ENCODE measurements around the gene CDC14A. TPM values are rescaled to one million over a fixed set of nuclear protein-coding genes. Genes with fewer than 3 reads are reported as not detected.

Gene CDC14A
- total and polyA plus RNA-seq, 2 of the 8 experiments (the other 6 are each of a cell fraction or from before 2014, with no cell fraction given), result 3.2 to 8.9 TPM

GRCh38 chr1:100494393-100495084, 142.2 kb downstream of the CDC14A start:
- Histone ChIP-seq H3K36me3 (ENCODE audit: control insufficient read depth in 2 of 4, insufficient read depth in 4 of 4, low read length in 3 of 4) (peaks cover 0 to 8% (median 3%) of the 10 kb centered on the region in 4 experiments; a peak in 4 of 8 replicates), H4K91ac (replicated peaks; ENCODE audit: insufficient read length, low read length) (no peak overlapping the region), H3K9ac (replicated peaks in 1 of 4; ENCODE audit: extremely low read depth in 1 of 4, low read depth in 3 of 4, low read length in 3 of 4) (no peak overlapping the region), H3K14ac (ENCODE audit: insufficient read length) (no peak overlapping the region), H2AK5ac (ENCODE audit: low read depth, low read length) (no peak overlapping the region), H3K4me2 (ENCODE audit: insufficient read depth in 1 of 2, low read depth in 2 of 2, low read length in 2 of 2) (no peak overlapping the region), H3K27ac (ENCODE audit: low read depth, low read length) (no peak overlapping the region), H3K4ac (replicated peaks; ENCODE audit: insufficient read length, low read depth, low read length) (no peak overlapping the region), H3K18ac (ENCODE audit: extremely low read depth, low read length) (no peak overlapping the region), H2BK12ac (ENCODE audit: low read depth, low read length) (no peak overlapping the region), H3K4me1 (replicated peaks in 1 of 4; ENCODE audit: control insufficient read depth in 3 of 4, insufficient read depth in 4 of 4, low read length in 3 of 4) (no peaks in the 10 kb centered on the region), H3K9me3 (ENCODE audit: insufficient read depth in 2 of 2, low read depth in 1 of 2, low read length in 1 of 2) (no peaks in the 10 kb centered on the region), H3K79me1 (ENCODE audit: low read depth, low read length) (no peaks in the 10 kb centered on the region), H3K23ac (ENCODE audit: insufficient read length) (no peak overlapping the region), H2BK5ac (ENCODE audit: low read depth, low read length) (no peak overlapping the region), H3K56ac (replicated peaks; ENCODE audit: insufficient read length, low read depth, low read length) (no peak overlapping the region), H4K20me1 (replicated peaks in 1 of 2; ENCODE audit: control insufficient read depth in 1 of 2, insufficient read depth in 2 of 2, low read length in 2 of 2) (no peaks in the 10 kb centered on the region), H3K79me2 (ENCODE audit: control insufficient read depth in 1 of 2, insufficient read depth in 2 of 2, low read length in 2 of 2) (no peaks in the 10 kb centered on the region), H2BK120ac (replicated peaks; ENCODE audit: low read depth, low read length) (no peak overlapping the region), H3K23me2 (ENCODE audit: low read depth, low read length) (no peaks in the 10 kb centered on the region; the same call in 1 of the 2 replicates), H4K5ac (ENCODE audit: insufficient read length, low read depth, low read length) (no peak overlapping the region), H4K8ac (ENCODE audit: extremely low read depth, insufficient read depth, low read length) (no peak overlapping the region), H2AFZ (ENCODE audit: low read length) (no peak overlapping the region), H2BK20ac (ENCODE audit: low read length) (no peak overlapping the region), H2BK15ac (ENCODE audit: low read length) (no peak overlapping the region), H3K27me3 (replicated peaks in 1 of 4; ENCODE audit: control insufficient read depth in 3 of 4, extremely low read depth in 1 of 4, insufficient read depth in 3 of 4, low read length in 3 of 4) (peaks cover 0 to under 1% (median 0%) of the 10 kb centered on the region in 4 experiments; a peak in 1 of 7 replicates), H3K4me3 (ENCODE audit: extremely low read depth in 1 of 4, insufficient read depth in 2 of 4, low read depth in 3 of 4, low read length in 4 of 4) (no peak overlapping the region)
- ChIA-PET CTCF (ENCODE audit: partially characterized antibody) (interaction anchor here (2.4 kb wide), 1 partner anchor 31 kb away, joined by 11 read pairs; no protein-coding TSS in a partner anchor), POLR2A (ENCODE audit: partially characterized antibody) (no interaction called here)
- FAIRE-seq (no peak), DNase-seq (ENCODE audit: low read depth in 1 of 2, low spot score in 2 of 2) (no peak)
- WGBS, 2 experiments (ENCODE audit: extremely low coverage in 1 of 2, insufficient coverage in 1 of 2, insufficient read length in 1 of 2, insufficient replicate concordance in 2 of 2, low coverage in 1 of 2, low lambda C conversion rate in 2 of 2, missing lambda C conversion rate in 1 of 2), result 88% methylated on average over 4 of the region's 4 CpGs; no CpG with 5 or more reads in 1 of the 2 experiments
- TF ChIP-seq SP4 (IDR thresholded peaks at IDR 0.05; ENCODE audit: low read length) (no peak), EGR1 (IDR thresholded peaks at IDR 0.05; ENCODE audit: borderline replicate concordance, low read depth, low read length) (no peak), SAP30 (IDR thresholded peaks at IDR 0.05; ENCODE audit: insufficient read depth, insufficient replicate concordance, low read length) (no peak), BCL11A (IDR thresholded peaks at IDR 0.05; ENCODE audit: low read depth in 2 of 2, low read length in 2 of 2) (no peak), CHD2 (IDR thresholded peaks at IDR 0.05; ENCODE audit: low read length) (no peak), SP2 (IDR thresholded peaks at IDR 0.05; ENCODE audit: low read length) (no peak), KDM1A (IDR thresholded peaks at IDR 0.05; ENCODE audit: borderline replicate concordance, low read length) (no peak), ATF3 (IDR thresholded peaks at IDR 0.05; ENCODE audit: insufficient read depth, low read depth, low read length) (no peak), ZNF274 (IDR thresholded peaks at IDR 0.05; ENCODE audit: borderline replicate concordance, extremely low read depth, low read length) (no peak), POLR2AphosphoS5 (IDR thresholded peaks at IDR 0.05; ENCODE audit: low read depth, low read length) (no peak)

Measured in H1 (cell line).